K562 (cell line): ENCODE data around the gene NLRP9. TPM values are rescaled to one million over a fixed set of nuclear protein-coding genes. Genes with fewer than 3 reads are reported as not detected.

Experiments used
- AFF4 ChIP-seq: sonication (generic); formaldehyde crosslinking; IDR thresholded peaks from 2 replicates; pipeline ENCODE4 v1.8.0; 2023; ENCODE audit warnings: mild to moderate bottlenecking, missing genetic modification reagents
- BRD4 ChIP-seq: fragments of 200-600 bp; sonication (generic); IDR thresholded peaks from 2 replicates; pipeline ENCODE4 v1.6.1; 2017; ENCODE audit warnings: inconsistent platforms
- CHD4 ChIP-seq: fragments of 200-600 bp; sonication (generic); IDR thresholded peaks from 3 replicates; pipeline ENCODE4 v1.6.1; 2012; ENCODE audit warnings: low read depth, mild to moderate bottlenecking, mixed read lengths, low read length, inconsistent platforms; ENCODE audit not compliant: insufficient read depth, insufficient replicate concordance, poor library complexity, severe bottlenecking
- HEY1 ChIP-seq: fragments of 250-450 bp; sonication (Bioruptor Pico); IDR thresholded peaks from 2 replicates; pipeline ENCODE4 v1.5.0; 2020; ENCODE audit warnings: mild to moderate bottlenecking, moderate library complexity, borderline replicate concordance
- HNRNPH1 ChIP-seq: fragments of 200-400 bp; formaldehyde crosslinking; optimal IDR thresholded peaks from 2 replicates; pipeline ENCODE3; 2017; ENCODE audit warnings: low read depth, mild to moderate bottlenecking, low read length, moderate library complexity
- KLF13 ChIP-seq: fragments of 450-650 bp; IDR thresholded peaks from 2 replicates; pipeline ENCODE4 v1.6.1; 2016; ENCODE audit warnings: missing genetic modification characterization, low read depth, mild to moderate bottlenecking, missing compliant biosample characterization, moderate library complexity, borderline replicate concordance
- MYC ChIP-seq, 2 experiments: fragments of 250-450 bp in 1 of 2; sonication (Bioruptor Pico) in 1 of 2; IDR thresholded peaks; 2 replicates each; pipeline versions ENCODE4 v1.5.1 to v1.6.1; 2012 to 2021; ENCODE audit warnings: low read depth in 2 of 2, borderline replicate concordance in 1 of 2, improper control_type of control experiment in 1 of 2, low read length in 1 of 2, mild to moderate bottlenecking in 1 of 2, moderate library complexity in 1 of 2
- SMAD2 ChIP-seq: fragments of 150-350 bp; IDR thresholded peaks from 2 replicates; pipeline ENCODE4 v1.6.1; 2014; ENCODE audit warnings: low read depth, mild to moderate bottlenecking, low read length
- STAG1 ChIP-seq: sonication (generic); formaldehyde crosslinking; IDR thresholded peaks from 2 replicates; pipeline ENCODE4 v1.5.0; 2020; ENCODE audit warnings: missing genetic modification reagents, borderline replicate concordance
- TFAM ChIP-seq: fragments of 250-450 bp; sonication (Bioruptor Pico); conservative IDR thresholded peaks from 2 replicates; pipeline ENCODE4 v1.5.0; 2021; ENCODE audit warnings: mild to moderate bottlenecking, moderate library complexity
- ZKSCAN8 ChIP-seq: fragments of 200-800 bp; sonication (Bioruptor generic); IDR thresholded peaks from 2 replicates; pipeline ENCODE4 v1.6.1; 2016; ENCODE audit warnings: missing genetic modification characterization, missing compliant biosample characterization
- ZNF224 ChIP-seq: sonication (generic); formaldehyde crosslinking; IDR thresholded peaks from 2 replicates; pipeline ENCODE4 v1.8.0; 2022; ENCODE audit warnings: mild to moderate bottlenecking, missing genetic modification reagents
- ZNF41 ChIP-seq: fragments of 250-450 bp; sonication (Bioruptor Pico); conservative IDR thresholded peaks from 2 replicates; pipeline ENCODE4 v1.4.0; 2020; ENCODE audit warnings: mild to moderate bottlenecking
- ZNF644 ChIP-seq: fragments of 200-800 bp; sonication (Bioruptor generic); IDR thresholded peaks from 2 replicates; pipeline ENCODE4 v1.6.1; 2016; ENCODE audit warnings: low read depth, missing genetic modification characterization, missing compliant biosample characterization
- polyA plus RNA-seq, 8 experiments: library from polyadenylated mRNA; depleted of rRNA in 4 of 8; stranded (reverse) in 5 of 8; unstranded in 3 of 8; fragments of >200 nt; fragmentation: Nextera tagmentation in 2 of 8; fragmentation: Illumina TruSeq in 1 of 8; extraction: Ambion mirVana in 2 of 8; extraction: Trizol in 1 of 8; gene quantifications; 2 replicates each; pipeline versions ENCODE4 v1.2.1 to v1.2.3, GENCODE V29; 2011 to 2014; ENCODE audit warnings: inconsistent platforms in 1 of 8, missing spikeins in 1 of 8
- total RNA-seq, 7 experiments: library from RNA; depleted of rRNA in 6 of 7; stranded (reverse); fragments of >200 nt in 6 of 7; fragmentation: Illumina TruSeq in 2 of 7; extraction: Trizol in 2 of 7; gene quantifications; 2 replicates each; pipeline versions ENCODE4 v1.2.1 to v1.2.3, GENCODE V29; 2011 to 2021; ENCODE audit warnings: low replicate concordance in 1 of 7
- TF ChIP-seq, protein P1 (sequence below): fragments of 200-400 bp; formaldehyde crosslinking; IDR thresholded peaks from 2 replicates; pipeline ENCODE4 v1.6.1; 2017; ENCODE audit warnings: mild to moderate bottlenecking, low read depth, low read length, moderate library complexity
- TF ChIP-seq, protein P2 (sequence below), 2 experiments: fragments of 450-650 bp in 1 of 2; sonication (generic) in 1 of 2; formaldehyde crosslinking in 1 of 2; IDR thresholded peaks in 1 of 2; conservative IDR thresholded peaks in 1 of 2; 2 replicates each; pipeline versions ENCODE4 v1.6.1 to v1.8.1; 2016 to 2023; ENCODE audit warnings: mild to moderate bottlenecking in 2 of 2, moderate library complexity in 2 of 2, inconsistent platforms in 1 of 2, missing genetic modification reagents in 1 of 2
- TF ChIP-seq, protein P3 (sequence below): fragments of 450-650 bp; formaldehyde crosslinking; IDR thresholded peaks from 2 replicates; pipeline ENCODE4 v1.4.0; 2020; ENCODE audit warnings: mild to moderate bottlenecking, mixed read lengths

The NLRP9 gene
- total and polyA plus RNA-seq, 9 of the 15 experiments (the other 6 are each of a cell fraction or from before 2014, with no cell fraction given) = not detected

DNA sequence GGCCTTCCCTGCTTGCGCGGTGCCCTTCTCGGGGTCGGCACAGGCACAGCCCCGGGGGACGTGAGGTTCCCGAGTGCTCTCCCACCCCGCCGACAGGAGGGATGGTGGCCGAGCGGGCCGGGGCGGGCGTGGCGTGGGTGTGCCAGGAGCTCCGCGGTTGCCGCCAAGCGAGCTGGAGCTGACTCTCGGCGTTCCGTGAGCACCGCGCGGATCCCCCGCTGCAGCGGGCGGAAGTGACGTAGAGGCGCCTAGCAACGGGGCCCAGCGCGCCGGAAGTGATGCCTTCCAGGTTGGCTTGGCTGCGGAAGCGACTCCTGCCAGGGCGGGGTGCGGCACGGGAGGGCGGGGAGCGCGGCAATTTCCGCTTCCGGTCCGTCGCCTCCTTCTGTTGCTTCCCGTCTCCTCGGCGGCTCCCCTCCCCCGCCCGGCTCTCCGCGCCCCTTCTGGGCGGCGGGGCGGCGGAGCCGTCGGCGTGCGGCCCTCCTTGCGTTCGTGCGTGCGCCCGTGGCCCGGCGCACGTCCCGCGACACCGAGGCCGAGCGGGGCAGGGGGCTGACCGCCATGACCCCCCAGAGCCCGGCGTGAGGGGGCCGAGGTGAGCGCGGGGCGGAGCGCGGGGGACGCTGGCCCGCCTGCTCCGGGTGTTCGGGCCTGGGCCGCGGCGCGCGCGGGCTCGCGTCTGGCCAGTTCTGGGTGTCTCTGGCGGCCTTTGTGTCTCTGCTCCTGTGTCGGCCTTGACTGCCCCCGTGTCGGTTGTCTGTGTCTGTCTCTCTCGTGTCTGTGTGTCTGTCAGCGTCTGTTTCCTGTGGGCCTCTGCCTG lies 63.2 kb downstream of the NLRP9 start, which contains the start of gene EPN1 (continued):
- 0 out of 2 replicates have a peak, but pooled peaks have one; percentile 42 for TF ChIP-seq KLF13 (tag)
- no peak for TF ChIP-seq CHD4
- TF ChIP-seq, protein P1, sequence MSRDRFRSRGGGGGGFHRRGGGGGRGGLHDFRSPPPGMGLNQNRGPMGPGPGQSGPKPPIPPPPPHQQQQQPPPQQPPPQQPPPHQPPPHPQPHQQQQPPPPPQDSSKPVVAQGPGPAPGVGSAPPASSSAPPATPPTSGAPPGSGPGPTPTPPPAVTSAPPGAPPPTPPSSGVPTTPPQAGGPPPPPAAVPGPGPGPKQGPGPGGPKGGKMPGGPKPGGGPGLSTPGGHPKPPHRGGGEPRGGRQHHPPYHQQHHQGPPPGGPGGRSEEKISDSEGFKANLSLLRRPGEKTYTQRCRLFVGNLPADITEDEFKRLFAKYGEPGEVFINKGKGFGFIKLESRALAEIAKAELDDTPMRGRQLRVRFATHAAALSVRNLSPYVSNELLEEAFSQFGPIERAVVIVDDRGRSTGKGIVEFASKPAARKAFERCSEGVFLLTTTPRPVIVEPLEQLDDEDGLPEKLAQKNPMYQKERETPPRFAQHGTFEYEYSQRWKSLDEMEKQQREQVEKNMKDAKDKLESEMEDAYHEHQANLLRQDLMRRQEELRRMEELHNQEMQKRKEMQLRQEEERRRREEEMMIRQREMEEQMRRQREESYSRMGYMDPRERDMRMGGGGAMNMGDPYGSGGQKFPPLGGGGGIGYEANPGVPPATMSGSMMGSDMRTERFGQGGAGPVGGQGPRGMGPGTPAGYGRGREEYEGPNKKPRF = no peak
- no peak for TF ChIP-seq BRD4
- TF ChIP-seq ZKSCAN8 (CRISPR knock-in tag) = no peak
- TF ChIP-seq HEY1 (CRISPR knock-in tag) = no peak
- no peak for TF ChIP-seq SMAD2
- TF ChIP-seq HNRNPH1 = no peak
- TF ChIP-seq, protein P2, sequence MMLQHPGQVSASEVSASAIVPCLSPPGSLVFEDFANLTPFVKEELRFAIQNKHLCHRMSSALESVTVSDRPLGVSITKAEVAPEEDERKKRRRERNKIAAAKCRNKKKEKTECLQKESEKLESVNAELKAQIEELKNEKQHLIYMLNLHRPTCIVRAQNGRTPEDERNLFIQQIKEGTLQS (IDR thresholded peaks at IDR 0.05) = no peak
- TF ChIP-seq, protein P2 (CRISPR knock-in tag; conservative IDR thresholded peaks at IDR 0.05) = no peak
- no peak for TF ChIP-seq ZNF644
- TF ChIP-seq MYC (IDR thresholded peaks at IDR 0.05; ENCODE audit: low read depth, low read length) = peak; percentile 68
- peak; percentile 46; the same call in 1 of the 2 replicates for TF ChIP-seq MYC (CRISPR knock-in tag; IDR thresholded peaks at IDR 0.05; ENCODE audit: borderline replicate concordance, low read depth)
- no peak for TF ChIP-seq AFF4
- TF ChIP-seq ZNF224 (CRISPR knock-in tag) = no peak
- no peak for TF ChIP-seq ZNF41 (CRISPR knock-in tag)
- TF ChIP-seq, protein P3, sequence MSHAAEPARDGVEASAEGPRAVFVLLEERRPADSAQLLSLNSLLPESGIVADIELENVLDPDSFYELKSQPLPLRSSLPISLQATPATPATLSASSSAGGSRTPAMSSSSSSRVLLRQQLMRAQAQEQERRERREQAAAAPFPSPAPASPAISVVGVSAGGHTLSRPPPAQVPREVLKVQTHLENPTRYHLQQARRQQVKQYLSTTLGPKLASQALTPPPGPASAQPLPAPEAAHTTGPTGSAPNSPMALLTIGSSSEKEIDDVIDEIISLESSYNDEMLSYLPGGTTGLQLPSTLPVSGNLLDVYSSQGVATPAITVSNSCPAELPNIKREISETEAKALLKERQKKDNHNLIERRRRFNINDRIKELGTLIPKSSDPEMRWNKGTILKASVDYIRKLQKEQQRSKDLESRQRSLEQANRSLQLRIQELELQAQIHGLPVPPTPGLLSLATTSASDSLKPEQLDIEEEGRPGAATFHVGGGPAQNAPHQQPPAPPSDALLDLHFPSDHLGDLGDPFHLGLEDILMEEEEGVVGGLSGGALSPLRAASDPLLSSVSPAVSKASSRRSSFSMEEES = no peak
- no peak for TF ChIP-seq STAG1 (CRISPR knock-in tag)
- TF ChIP-seq TFAM (CRISPR knock-in tag) = no peak
